Measurements from ENCODE around the gene ERBB4.

DNA sequence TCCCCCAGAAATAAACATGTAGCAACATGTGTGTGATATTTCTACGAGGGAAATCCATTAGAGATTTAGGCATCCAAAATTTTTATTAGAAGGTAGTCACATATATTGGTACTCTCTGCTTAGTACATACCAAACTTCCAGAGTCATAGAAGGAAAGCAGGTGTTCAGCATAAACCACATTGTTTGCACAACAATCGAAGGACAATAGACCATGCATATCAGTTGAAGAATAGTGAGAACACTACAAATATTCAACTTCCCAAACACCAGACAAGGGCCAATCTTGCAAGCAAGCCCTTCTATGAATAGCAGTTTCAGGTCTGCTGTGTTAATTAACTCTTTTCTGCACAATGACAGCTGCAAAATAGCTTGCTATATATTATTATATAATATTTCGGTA, 702.2 kb downstream of the ERBB4 start:
- TF ChIP-seq, protein P1, sequence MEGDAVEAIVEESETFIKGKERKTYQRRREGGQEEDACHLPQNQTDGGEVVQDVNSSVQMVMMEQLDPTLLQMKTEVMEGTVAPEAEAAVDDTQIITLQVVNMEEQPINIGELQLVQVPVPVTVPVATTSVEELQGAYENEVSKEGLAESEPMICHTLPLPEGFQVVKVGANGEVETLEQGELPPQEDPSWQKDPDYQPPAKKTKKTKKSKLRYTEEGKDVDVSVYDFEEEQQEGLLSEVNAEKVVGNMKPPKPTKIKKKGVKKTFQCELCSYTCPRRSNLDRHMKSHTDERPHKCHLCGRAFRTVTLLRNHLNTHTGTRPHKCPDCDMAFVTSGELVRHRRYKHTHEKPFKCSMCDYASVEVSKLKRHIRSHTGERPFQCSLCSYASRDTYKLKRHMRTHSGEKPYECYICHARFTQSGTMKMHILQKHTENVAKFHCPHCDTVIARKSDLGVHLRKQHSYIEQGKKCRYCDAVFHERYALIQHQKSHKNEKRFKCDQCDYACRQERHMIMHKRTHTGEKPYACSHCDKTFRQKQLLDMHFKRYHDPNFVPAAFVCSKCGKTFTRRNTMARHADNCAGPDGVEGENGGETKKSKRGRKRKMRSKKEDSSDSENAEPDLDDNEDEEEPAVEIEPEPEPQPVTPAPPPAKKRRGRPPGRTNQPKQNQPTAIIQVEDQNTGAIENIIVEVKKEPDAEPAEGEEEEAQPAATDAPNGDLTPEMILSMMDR (IDR thresholded peaks at IDR 0.05) = no peak
- no peak for TF ChIP-seq POLR2A (IDR thresholded peaks at IDR 0.05)

Measured in esophagus squamous epithelium (tissue), 4 donors.